NCI-H510A (cell line): ENCODE measurements around the gene MAD1L1.
A peak's percentile ranks its signal among the peaks of the same experiment; 100 is the strongest.

Experiments used
- DNase-seq: peaks from one replicate; lab custom pipeline; 2025; lab: John Stamatoyannopoulos, UW

The MAD1L1 gene

DNA sequence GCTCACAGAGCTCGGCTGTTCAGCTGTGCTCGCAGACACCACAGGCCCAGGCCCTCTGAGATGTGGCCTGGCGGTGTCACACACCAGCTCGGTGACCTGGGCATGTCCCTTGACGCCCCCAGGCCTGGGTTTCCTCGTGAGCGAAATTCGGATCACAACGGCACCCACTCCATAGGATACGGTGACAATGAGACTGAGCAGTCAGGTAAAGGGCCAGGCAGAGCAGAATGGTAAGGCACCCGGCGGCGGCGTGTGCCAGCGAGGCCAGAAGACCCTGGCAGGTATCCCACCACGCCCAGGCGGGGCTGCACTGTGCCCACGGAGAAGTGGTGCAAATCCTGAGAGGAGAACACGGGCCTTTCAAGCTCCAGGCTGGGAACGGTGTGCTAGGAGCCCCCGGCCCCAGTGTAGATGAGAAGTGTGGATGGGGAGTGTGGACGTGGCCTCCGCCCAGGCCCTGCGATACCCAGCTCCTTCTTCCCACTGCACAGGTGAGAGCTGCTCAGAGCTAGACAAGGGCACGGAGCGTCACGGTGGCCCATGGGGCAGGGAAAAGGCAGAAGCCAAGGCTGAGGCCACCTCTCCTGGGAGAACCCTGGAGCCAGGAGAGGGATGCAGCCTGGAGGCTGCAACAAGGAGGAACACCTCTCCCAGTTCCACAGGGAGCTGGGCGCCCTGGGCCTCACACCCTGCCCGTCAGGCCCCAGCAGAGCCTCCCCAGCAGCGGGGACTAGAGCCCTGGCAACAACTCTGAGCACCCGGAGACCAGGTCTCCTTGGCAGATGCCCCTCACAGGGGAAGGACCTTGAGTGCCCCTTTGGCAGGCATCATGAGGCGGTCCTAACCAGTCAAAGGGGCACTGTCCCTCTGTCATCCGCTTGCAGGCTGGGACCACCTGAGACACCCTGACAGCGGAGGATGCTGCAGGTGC lies 219.1 kb downstream of the MAD1L1 start:
- no peak for DNase-seq

- peak; percentile 43 for DNase-seq
These were observed 219.8 kb downstream of the MAD1L1 start for GRCh38 chr7:2012981-2013380.

DNA sequence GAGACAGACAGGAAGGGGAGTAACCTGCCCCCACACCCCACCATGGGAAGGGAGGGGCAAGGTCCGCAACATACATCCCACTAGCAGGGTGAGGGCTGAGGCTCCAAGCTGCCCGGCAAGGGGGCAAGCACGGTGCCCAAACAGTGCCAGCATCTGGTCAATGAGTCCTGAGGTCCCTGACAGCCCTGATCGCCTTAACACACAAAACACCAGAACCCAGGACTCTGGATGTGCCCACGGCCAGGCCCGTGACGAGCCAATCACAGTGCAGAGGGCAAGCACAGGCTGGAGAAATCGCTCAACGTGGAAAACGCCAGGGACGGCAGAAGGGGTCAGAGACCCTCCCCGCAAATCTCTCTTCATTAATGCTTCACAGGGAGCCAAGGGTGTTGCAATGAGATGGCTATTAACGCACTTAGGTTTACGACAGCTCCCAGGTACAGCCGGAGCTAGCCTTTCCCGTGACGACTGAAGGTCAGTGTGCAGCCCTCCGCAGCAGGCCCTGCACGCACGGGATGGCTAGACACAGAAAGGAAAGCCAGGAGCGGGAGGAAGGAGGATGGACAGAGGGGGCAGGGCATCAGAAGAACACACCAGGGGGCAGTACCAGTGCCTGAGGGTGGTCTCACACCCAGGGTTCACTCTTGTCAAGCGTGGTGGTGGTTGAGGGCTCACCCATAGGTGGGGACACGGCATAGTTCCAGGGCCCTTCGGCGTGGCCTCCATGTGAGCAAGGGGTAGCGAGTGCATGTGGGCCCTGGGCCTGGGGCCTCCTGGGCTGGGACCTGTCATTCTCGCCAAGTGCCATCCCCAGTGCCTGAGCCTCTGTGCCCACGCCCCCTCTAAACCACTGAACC lies 220.5 kb downstream of the MAD1L1 start:
- DNase-seq: no peak

- no peak for DNase-seq
These were observed 221.3 kb downstream of the MAD1L1 start for GRCh38 chr7:2011266-2012043.

- no peak for DNase-seq
These were observed 222.0 kb downstream of the MAD1L1 start for GRCh38 chr7:2010551-2011265.

DNA sequence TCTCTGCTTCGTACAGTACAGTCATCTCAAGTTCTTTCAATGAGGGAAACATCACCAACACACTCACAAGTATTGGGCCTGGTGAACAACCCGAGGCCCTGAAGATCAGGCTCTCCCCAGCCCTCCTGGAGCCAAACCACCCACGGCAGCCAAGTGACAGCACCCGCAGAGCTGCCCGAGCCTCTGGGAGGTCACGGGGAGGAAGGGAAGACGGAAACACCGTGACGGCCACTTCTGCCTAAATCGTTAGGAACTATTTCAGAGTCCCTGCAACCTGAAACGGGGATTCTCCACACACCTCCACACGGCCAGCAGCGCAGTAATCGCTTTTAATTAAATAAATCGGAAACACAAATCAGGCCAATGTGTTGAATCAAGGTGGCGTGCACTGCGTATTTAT lies 222.6 kb downstream of the MAD1L1 start:
- no peak for DNase-seq

- DNase-seq: no peak
These were observed 223.2 kb downstream of the MAD1L1 start for GRCh38 chr7:2009541-2010001.

GRCh38 chr7:2008936-2009540 lies 223.7 kb downstream of the MAD1L1 start:
- DNase-seq: no peak

GRCh38 chr7:2008101-2008935 lies 224.4 kb downstream of the MAD1L1 start:
- no peak for DNase-seq

DNA sequence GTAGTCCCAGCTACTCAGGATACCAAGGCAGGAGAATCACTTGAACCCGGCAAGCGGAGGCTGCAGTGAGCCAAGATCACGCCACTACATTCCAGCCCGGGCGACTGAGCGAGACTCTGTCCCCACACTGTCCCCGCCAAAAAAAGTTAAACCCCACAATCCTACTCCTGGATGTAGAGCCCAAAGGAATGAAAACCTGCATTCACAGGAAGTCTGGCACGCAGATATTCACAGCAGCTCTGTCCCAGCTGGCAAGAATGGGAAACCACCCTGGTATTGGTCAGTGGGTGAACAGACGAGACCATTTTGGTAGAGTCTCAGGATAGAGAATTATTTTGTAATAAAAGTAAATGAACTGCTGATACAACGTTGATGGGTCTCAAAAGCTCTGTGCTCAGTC lies 225.2 kb downstream of the MAD1L1 start:
- no peak for DNase-seq

DNA sequence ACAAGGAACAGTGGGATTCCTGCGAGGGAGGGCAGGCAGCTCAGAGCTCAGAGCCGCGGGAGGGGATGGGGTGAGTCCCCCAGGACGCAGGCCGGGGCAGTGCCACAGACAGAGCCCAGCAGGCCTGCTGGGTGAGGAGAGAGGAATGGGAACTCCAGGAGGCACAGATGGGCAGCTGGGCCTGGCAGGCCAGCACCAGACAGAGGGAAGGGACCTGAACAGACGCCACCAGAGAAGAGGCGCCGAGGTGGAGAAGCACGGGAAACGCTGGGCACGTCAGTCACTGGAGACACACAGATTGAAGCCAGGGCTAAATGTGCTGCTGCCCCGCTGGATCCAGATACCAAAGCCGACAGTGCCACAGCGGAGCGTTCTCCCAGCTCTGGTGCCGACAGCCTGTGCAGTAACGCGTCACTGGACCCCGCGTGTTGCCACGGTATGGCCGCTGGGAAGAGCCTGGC lies 225.8 kb downstream of the MAD1L1 start:
- no peak for DNase-seq

GRCh38 chr7:2006231-2006771 lies 226.4 kb downstream of the MAD1L1 start:
- DNase-seq: no peak

GRCh38 chr7:2005786-2006185 lies 227.0 kb downstream of the MAD1L1 start:
- no peak for DNase-seq

GRCh38 chr7:2004841-2005725 lies 227.7 kb downstream of the MAD1L1 start:
- DNase-seq: no peak

DNA sequence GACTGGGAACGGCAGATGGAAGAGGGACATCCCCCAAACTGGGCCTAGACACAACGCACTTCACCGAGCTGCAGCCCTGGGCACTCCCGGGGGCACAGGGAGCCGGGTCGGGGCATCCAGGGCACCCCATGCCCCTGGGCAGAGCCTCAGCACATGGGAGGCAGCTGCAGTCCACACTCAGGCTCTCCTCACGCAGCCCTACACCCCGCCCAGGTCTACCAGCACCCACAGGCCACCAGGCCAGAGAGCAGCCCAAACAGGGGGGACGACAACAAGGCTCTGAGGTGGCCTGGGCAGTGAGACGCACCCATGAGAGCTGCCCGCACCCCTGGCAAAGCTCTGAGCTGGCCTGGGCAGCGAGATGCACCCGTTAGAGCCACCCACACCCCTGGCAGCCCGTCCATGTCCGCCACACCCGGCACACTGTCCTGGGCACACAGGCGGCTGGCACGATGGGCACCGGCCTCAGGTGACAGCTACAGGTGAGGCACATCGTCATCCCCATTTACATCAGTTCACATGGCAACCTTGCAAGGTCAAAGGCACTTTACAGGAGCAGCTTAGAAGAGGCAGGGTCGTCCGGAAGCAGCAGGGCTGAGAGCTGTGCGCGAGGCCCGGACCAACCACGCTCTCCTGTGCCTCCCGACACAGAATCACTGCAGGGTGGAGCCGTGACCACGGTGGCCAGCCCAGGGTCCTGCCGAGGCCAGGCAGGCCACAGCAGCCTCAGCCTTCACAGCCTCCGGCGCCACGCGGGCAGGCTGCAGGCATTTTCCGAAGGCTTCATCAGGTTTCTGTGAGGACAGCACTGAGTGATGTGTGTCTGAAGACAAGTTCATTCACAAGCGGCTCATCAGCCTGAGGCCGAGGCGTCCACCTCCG lies 228.6 kb downstream of the MAD1L1 start:
- no peak for DNase-seq

DNA sequence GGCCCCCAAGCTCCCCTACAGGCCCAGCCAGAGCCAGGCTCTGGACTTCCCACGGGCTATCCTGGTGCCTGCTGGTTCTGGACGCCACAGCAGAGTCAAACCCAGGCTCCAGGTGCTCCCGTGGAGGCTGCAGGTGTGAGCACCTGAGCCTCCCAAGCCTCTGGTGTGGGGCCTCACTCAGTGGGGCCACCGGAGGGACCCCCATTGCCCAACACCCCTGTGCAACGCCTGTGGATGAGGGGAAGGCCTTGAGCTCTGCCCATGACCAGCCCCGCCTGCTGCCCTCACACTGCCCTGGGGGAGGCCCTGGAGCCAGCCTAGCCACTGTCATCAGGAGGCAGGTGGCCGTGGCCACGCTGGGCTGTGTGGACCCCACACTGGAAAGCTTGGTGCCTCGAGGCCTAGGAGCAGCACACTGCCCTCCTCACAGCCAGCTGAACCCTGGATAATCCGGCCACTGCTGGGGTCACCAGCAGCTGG lies 229.3 kb downstream of the MAD1L1 start:
- DNase-seq: no peak
